Measurements from ENCODE around the gene ACOT11. TPM values are rescaled to one million over a fixed set of nuclear protein-coding genes. Genes with fewer than 3 reads are reported as not detected.

The ACOT11 gene
- total RNA-seq, 2 donors from 2014 or later = 5.6 to 6.0 TPM

DNA sequence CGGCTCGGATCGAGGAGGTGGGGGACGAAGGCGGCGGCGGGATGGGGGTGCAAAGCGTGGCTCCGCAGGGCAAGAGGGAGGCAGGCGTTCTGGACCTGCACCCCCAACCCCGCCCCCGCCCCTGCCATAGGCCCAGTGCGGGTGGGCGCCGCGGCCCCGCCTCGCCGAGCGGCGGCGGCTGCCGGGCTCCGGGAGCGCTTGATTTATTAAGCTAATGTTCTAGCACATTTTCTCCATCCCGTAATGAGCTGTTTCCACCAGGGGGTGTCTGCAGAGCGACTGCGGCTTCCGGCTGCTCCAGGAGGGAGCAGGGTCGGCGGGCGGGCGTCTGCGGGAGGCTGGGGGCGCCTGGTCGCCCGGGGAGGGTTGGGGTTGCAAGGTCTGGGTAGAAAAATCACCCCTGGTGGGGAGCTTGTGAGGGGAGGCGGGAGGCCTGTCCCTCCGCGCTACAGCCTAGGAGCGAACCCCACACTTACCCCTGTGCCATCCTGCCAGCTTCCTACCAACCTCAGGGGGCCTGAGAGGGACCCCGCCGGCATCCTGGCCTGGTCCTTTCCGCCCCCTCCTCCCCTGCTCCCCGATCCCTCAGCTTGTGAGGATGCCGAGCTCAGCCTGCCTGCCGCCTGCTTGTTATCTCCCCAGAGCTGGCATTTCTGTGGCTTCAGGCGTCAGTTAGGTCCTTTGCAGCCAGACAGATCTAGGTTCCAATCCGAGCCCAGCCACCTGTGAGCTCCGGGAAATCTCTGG is 48.5 kb upstream of the ACOT11 start:
- Histone ChIP-seq H3K4me1 (ENCODE audit: control insufficient read depth, insufficient read depth, low read length) (peaks cover 4% of the 10 kb centered on the region), H3K27ac (ENCODE audit: low read depth, low read length) (no peak overlapping the region), H3K9ac (ENCODE audit: extremely low read depth, low read length, poor library complexity, severe bottlenecking) (no peak overlapping the region), H3K4me3 (ENCODE audit: low read length) (peak overlapping the region; percentile 53), H3K27me3 (ENCODE audit: control insufficient read depth, insufficient read depth, low read length, poor library complexity, severe bottlenecking) (peaks cover 4% of the 10 kb centered on the region), H3K9me3 (ENCODE audit: control insufficient read depth, low read length) (no peaks in the 10 kb centered on the region), H3K36me3 (ENCODE audit: control insufficient read depth, insufficient read depth, low read length) (no peaks in the 10 kb centered on the region)
- Mint-ChIP-seq H3K27ac (no peak overlapping the region), H3K4me3 (peak overlapping the region; percentile 51), H3K36me3 (ENCODE audit: low read depth) (no peaks in the 10 kb centered on the region), H3K4me1 (peaks cover 25% of the 10 kb centered on the region), H3K9me3 (no peaks in the 10 kb centered on the region), H3K27me3 (ENCODE audit: insufficient read depth) (no peaks in the 10 kb centered on the region)
- TF ChIP-seq, protein P1, sequence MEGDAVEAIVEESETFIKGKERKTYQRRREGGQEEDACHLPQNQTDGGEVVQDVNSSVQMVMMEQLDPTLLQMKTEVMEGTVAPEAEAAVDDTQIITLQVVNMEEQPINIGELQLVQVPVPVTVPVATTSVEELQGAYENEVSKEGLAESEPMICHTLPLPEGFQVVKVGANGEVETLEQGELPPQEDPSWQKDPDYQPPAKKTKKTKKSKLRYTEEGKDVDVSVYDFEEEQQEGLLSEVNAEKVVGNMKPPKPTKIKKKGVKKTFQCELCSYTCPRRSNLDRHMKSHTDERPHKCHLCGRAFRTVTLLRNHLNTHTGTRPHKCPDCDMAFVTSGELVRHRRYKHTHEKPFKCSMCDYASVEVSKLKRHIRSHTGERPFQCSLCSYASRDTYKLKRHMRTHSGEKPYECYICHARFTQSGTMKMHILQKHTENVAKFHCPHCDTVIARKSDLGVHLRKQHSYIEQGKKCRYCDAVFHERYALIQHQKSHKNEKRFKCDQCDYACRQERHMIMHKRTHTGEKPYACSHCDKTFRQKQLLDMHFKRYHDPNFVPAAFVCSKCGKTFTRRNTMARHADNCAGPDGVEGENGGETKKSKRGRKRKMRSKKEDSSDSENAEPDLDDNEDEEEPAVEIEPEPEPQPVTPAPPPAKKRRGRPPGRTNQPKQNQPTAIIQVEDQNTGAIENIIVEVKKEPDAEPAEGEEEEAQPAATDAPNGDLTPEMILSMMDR (conservative IDR thresholded peaks at IDR 0.05) = peak; percentile 78
- WGBS, 2 experiments (ENCODE audit: insufficient coverage in 1 of 2, insufficient read length in 1 of 2) = 9 to 13% methylated on average over 13 to 50 of the region's 50 CpGs
- peak; percentile 89 for DNase-seq

DNA sequence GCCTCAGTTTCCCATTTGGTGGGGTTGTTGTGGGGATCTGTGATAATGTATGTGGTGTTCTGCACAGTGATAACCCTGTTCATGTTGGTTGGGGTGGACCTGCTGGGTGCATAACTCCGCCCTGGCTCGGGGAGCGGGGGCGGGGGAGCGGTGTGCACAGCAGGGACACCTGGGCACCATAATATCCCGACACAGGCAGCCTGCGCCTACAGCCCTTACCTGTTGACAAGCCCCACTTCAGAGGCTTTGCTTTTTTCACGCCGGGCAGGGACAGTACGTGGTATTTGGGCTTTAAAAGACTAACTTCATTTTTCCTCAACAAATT is 48.0 kb upstream of the ACOT11 start:
- Histone ChIP-seq H3K9me3 (ENCODE audit: control insufficient read depth, low read length) (no peaks in the 10 kb centered on the region), H3K36me3 (ENCODE audit: control insufficient read depth, insufficient read depth, low read length) (no peaks in the 10 kb centered on the region), H3K4me3 (ENCODE audit: low read length) (no peak overlapping the region), H3K27ac (ENCODE audit: low read depth, low read length) (no peak overlapping the region), H3K27me3 (ENCODE audit: control insufficient read depth, insufficient read depth, low read length, poor library complexity, severe bottlenecking) (peaks cover 4% of the 10 kb centered on the region), H3K9ac (ENCODE audit: extremely low read depth, low read length, poor library complexity, severe bottlenecking) (no peak overlapping the region), H3K4me1 (ENCODE audit: control insufficient read depth, insufficient read depth, low read length) (peaks cover 4% of the 10 kb centered on the region)
- Mint-ChIP-seq H3K27ac (no peak overlapping the region), H3K27me3 (ENCODE audit: insufficient read depth) (no peaks in the 10 kb centered on the region), H3K36me3 (ENCODE audit: low read depth) (no peaks in the 10 kb centered on the region), H3K9me3 (no peaks in the 10 kb centered on the region), H3K4me1 (peaks cover 25% of the 10 kb centered on the region), H3K4me3 (peak overlapping the region; percentile 51)
- 70% methylated on average over 7 to 10 of the region's 10 CpGs for WGBS, 2 experiments (ENCODE audit: insufficient coverage in 1 of 2, insufficient read length in 1 of 2)
- DNase-seq = peak; percentile 62
- TF ChIP-seq, protein P1 (conservative IDR thresholded peaks at IDR 0.05) = no peak

DNA sequence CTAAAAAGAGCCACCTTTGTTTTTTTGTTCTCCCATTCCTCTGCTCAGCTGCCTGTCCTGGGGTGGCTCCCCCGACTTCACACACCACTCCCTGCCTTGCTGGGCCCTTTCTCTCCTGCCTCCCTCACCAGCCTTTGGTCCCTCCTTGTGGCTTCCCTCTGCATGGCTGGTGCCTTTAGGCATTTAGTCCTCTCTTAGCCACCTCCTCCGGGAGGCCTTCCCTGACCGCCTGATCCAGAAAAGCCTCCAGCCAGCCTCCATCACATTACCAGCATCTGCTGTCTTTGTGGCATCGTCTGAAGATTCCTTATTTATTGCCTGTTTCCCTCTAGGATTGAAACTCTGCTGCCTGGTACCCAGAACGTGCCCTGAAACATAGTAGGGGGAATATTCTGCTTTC is 46.2 kb upstream of the ACOT11 start:
- TF ChIP-seq, protein P1 (conservative IDR thresholded peaks at IDR 0.05) = no peak
- DNase-seq = no peak
- peaks cover 4% of the 10 kb centered on the region for H3K4me1 ChIP-seq (ENCODE audit: control insufficient read depth, insufficient read depth, low read length)
- 88 to 90% methylated on average over 3 to 5 of the region's 5 CpGs for WGBS, 2 experiments (ENCODE audit: insufficient coverage in 1 of 2, insufficient read length in 1 of 2)
- H3K36me3 Mint-ChIP-seq (ENCODE audit: low read depth) = no peaks in the 10 kb centered on the region
- H3K9me3 ChIP-seq (ENCODE audit: control insufficient read depth, low read length) = no peaks in the 10 kb centered on the region
- no peaks in the 10 kb centered on the region for H3K27me3 Mint-ChIP-seq (ENCODE audit: insufficient read depth)
- no peak overlapping the region for H3K4me3 Mint-ChIP-seq
- peaks cover 4% of the 10 kb centered on the region for H3K27me3 ChIP-seq (ENCODE audit: control insufficient read depth, insufficient read depth, low read length, poor library complexity, severe bottlenecking)
- H3K9me3 Mint-ChIP-seq = no peaks in the 10 kb centered on the region
- no peak overlapping the region for H3K27ac Mint-ChIP-seq
- H3K9ac ChIP-seq (ENCODE audit: extremely low read depth, low read length, poor library complexity, severe bottlenecking) = no peak overlapping the region
- H3K27ac ChIP-seq (ENCODE audit: low read depth, low read length) = no peak overlapping the region
- no peaks in the 10 kb centered on the region for H3K36me3 ChIP-seq (ENCODE audit: control insufficient read depth, insufficient read depth, low read length)
- H3K4me3 ChIP-seq (ENCODE audit: low read length) = no peak overlapping the region
- H3K4me1 Mint-ChIP-seq = peaks cover 25% of the 10 kb centered on the region

Data from endodermal cell (in vitro differentiated cells).